Esophagus (tissue), 2 donors: ENCODE results near the gene SSBP3. TPM values are rescaled to one million over a fixed set of nuclear protein-coding genes. Genes with fewer than 3 reads are reported as not detected.

Experiments used
- H3K27ac ChIP-seq, 2 donors: one replicate each; pipeline ENCODE4 v1.5.1; 2013; ENCODE audit warnings: low read depth in 2 of 2, mild to moderate bottlenecking in 2 of 2, inconsistent platforms in 1 of 2, low read length in 1 of 2, moderate library complexity in 1 of 2
- H3K27me3 ChIP-seq, 2 donors: one replicate each; pipeline ENCODE4 v1.6.1; 2013; ENCODE audit warnings: low read length in 2 of 2, control low read depth in 1 of 2, mild to moderate bottlenecking in 1 of 2; ENCODE audit not compliant: insufficient read depth in 2 of 2, control insufficient read depth in 1 of 2
- H3K36me3 ChIP-seq, 2 donors: one replicate each; pipeline ENCODE4 v1.6.1; 2013; ENCODE audit warnings: low read length in 1 of 2; ENCODE audit not compliant: control insufficient read depth in 2 of 2, insufficient read depth in 2 of 2
- H3K4me1 ChIP-seq, 2 donors: one replicate each; pipeline ENCODE4 v1.6.1; 2013; ENCODE audit warnings: low read length in 1 of 2; ENCODE audit not compliant: control insufficient read depth in 2 of 2, insufficient read depth in 2 of 2
- H3K4me3 ChIP-seq, 2 donors: one replicate each; pipeline ENCODE4 v1.5.1; 2013; ENCODE audit warnings: low read length in 2 of 2, mild to moderate bottlenecking in 2 of 2, low read depth in 1 of 2, moderate library complexity in 1 of 2
- H3K9me3 ChIP-seq, 2 donors: one replicate each; pipeline ENCODE4 v1.6.1; 2013; ENCODE audit warnings: mild to moderate bottlenecking in 2 of 2, low read depth in 1 of 2, low read length in 1 of 2, moderate library complexity in 1 of 2; ENCODE audit not compliant: control insufficient read depth in 2 of 2, insufficient read depth in 1 of 2
- WGBS, 2 donors: extraction: QIAGEN DNeasy Blood & Tissue Kit; methylation state at CpG; one replicate each; pipeline ENCODE4 v1.1.7; 2013; 5-methylcytosine and 5-hydroxymethylcytosine counted together
- polyA plus RNA-seq, 2 donors: library from polyadenylated mRNA; stranded (reverse); fragments of 200-250 nt; gene quantifications; one replicate each; pipeline ENCODE4 v1.2.3, GENCODE V29; 2013
- donor health status: healthy with polysubstance abuse.
- donor health status: Bipolar disorder and iron deficiency.

The SSBP3 gene
- polyA plus RNA-seq, 2 donors, result 30.7 to 39.0 TPM

- Histone ChIP-seq H3K27me3 (no peaks in the 10 kb centered on the region), H3K9me3 (no peaks in the 10 kb centered on the region), H3K4me1 (peaks cover 18 to 65% of the 10 kb centered on the region in 2 donors), H3K36me3 (no peaks in the 10 kb centered on the region), H3K27ac (peak overlapping the region; percentile 78 to 84), H3K4me3 (no peak overlapping the region)
- 33 to 43% methylated on average over 12 of the region's 12 CpGs for WGBS, 2 donors
Measured at GRCh38 chr1:54290506-54291184, 115.5 kb downstream of the SSBP3 start.

GRCh38 chr1:54289712-54290233 lies 116.4 kb downstream of the SSBP3 start:
- Histone ChIP-seq H3K9me3 (no peaks in the 10 kb centered on the region), H3K4me3 (no peak overlapping the region), H3K27ac (peak overlapping the region; percentile 78 to 84), H3K36me3 (no peaks in the 10 kb centered on the region), H3K27me3 (no peaks in the 10 kb centered on the region), H3K4me1 (peaks cover 16 to 60% of the 10 kb centered on the region in 2 donors)
- 66 to 71% methylated on average over 5 to 6 of the region's 6 CpGs for WGBS, 2 donors

GRCh38 chr1:54287801-54288211 lies 118.4 kb downstream of the SSBP3 start:
- H3K4me1 ChIP-seq, result peaks cover 13 to 54% of the 10 kb centered on the region in 2 donors

DNA sequence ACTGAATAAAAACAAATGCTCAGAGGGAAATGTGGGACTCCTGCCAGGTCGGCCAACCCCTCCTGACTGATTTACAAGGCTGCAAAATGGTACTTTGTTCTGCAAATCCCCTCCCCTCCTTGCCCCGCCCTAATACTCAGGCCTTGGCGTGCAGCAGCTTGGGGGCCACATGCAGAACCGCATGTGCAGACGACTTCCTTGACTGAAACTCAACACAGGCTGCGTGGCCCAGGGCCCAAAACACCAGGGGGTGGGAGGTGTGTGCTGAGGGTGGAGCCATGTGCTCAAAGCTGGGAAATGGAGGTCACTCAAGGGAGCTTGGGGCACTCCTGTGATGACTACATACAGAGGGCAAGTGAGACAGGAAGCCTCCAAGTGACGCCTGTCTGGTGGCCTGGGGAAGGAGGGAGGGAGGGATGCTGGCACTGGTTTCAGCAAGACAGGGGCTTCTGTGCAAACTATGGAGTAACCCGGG lies 119.0 kb downstream of the SSBP3 start:
- no peaks in the 10 kb centered on the region for H3K27me3 ChIP-seq
- H3K27ac ChIP-seq, result peak overlapping the region; percentile 52 to 86
- no peaks in the 10 kb centered on the region for H3K9me3 ChIP-seq
- no peak overlapping the region for H3K4me3 ChIP-seq
- 9 to 11% methylated on average over 8 of the region's 8 CpGs for WGBS, 2 donors
- H3K36me3 ChIP-seq, result no peaks in the 10 kb centered on the region
- peaks cover 13 to 54% of the 10 kb centered on the region in 2 donors for H3K4me1 ChIP-seq

More at GRCh38 chr1:54287801-54288211, 118.4 kb downstream of the SSBP3 start:
- peak overlapping the region; percentile 52 to 86 for H3K27ac ChIP-seq
- H3K27me3 ChIP-seq, result no peaks in the 10 kb centered on the region
- WGBS, 2 donors, result 59 to 69% methylated on average over 9 of the region's 9 CpGs
- no peaks in the 10 kb centered on the region for H3K36me3 ChIP-seq
- H3K9me3 ChIP-seq, result no peaks in the 10 kb centered on the region
- H3K4me3 ChIP-seq, result no peak overlapping the region

GRCh38 chr1:54285815-54286345 lies 120.3 kb downstream of the SSBP3 start:
- Histone ChIP-seq H3K27me3 (no peaks in the 10 kb centered on the region), H3K36me3 (no peaks in the 10 kb centered on the region), H3K4me1 (peaks cover 9 to 43% of the 10 kb centered on the region in 2 donors), H3K27ac (no peak overlapping the region), H3K4me3 (no peak overlapping the region), H3K9me3 (no peaks in the 10 kb centered on the region)
- WGBS, 2 donors, result 89 to 92% methylated on average over 5 of the region's 5 CpGs

DNA sequence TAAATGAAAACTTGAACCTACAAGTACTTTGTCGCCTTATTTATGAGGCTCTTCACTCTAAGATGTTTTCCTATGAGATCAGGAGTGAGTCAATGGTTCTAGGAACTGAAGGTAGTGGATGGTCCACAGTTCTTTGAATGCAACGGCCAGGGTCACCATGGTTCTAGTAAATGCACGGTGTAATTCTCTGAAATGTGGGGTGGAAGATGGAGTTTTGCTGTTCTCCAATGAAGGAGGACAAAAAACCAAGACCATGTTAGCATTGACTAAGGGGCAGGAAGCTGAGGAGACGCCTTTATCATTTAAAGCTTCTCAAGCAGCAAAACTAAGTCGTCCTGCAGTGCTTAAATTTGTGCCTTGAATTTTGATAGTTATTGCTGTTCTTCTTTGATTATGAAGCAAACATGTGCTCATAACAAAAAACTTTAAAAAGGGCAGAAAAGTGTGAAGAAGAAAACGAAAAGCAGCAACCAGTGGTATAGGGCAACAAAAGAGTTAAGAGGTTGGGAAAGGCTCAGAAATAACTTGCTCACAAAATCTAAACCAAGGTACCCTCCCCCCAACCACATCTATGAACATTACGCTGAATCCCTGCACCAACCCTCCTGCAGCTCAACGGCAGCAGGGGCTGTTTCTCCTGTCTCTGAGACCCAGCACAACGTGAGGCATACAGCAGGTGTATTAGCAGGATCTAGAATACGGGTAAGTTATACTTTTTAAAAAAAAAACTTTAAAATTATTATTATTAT lies 121.2 kb downstream of the SSBP3 start:
- Histone ChIP-seq H3K27ac (peak overlapping the region in 1 of 2 donors; percentile 42), H3K4me3 (no peak overlapping the region), H3K27me3 (no peaks in the 10 kb centered on the region), H3K9me3 (no peaks in the 10 kb centered on the region), H3K4me1 (peaks cover 3 to 39% of the 10 kb centered on the region in 2 donors), H3K36me3 (no peaks in the 10 kb centered on the region)
- WGBS, 2 donors, result 84 to 86% methylated on average over 10 of the region's 10 CpGs

DNA sequence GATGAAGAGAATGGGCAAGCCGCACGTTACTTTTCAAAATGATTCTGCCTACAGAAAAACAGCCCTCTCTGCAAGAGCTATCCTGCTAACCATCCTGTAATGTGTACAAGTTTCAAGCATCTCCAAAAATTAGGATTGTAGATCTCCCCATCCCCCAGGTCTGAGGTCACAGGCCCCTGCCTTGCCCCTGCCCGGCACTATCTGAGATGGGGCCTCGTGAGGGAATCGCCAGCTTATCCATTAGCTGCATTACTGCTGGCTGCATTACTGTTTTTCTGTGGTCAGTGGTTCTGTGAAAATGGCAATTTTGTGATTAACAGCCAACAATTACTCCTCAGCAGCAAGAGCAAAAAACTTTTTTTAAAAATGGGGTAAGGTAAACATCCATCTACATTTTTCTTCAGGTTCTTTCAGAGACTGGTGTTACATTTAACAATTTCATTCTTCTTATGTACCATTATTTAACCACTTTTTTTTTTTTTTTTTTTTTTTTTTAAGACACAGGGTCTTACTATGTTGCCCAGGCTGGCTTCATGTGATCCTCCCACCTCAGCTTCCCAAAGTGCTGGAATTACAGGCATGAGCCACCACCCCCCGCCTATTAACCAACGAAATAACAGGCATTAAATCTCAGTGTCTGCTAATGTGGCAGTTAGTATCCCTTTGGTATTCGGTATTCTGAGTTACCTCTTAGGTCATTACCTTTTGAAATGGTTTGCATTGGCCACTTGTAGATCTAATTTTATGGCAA lies 122.4 kb downstream of the SSBP3 start:
- 92 to 93% methylated on average over 8 of the region's 8 CpGs for WGBS, 2 donors
- Histone ChIP-seq H3K4me3 (no peak overlapping the region), H3K9me3 (no peaks in the 10 kb centered on the region), H3K27me3 (no peaks in the 10 kb centered on the region), H3K36me3 (no peaks in the 10 kb centered on the region), H3K27ac (no peak overlapping the region), H3K4me1 (peaks cover 2 to 34% of the 10 kb centered on the region in 2 donors)

GRCh38 chr1:54282101-54282847 lies 123.9 kb downstream of the SSBP3 start:
- peak overlapping the region in 1 of 2 donors; percentile 17 for H3K27ac ChIP-seq
- H3K4me3 ChIP-seq, result no peak overlapping the region
- no peaks in the 10 kb centered on the region for H3K36me3 ChIP-seq
- H3K27me3 ChIP-seq, result no peaks in the 10 kb centered on the region
- H3K9me3 ChIP-seq, result no peaks in the 10 kb centered on the region
- peaks cover 9 to 29% of the 10 kb centered on the region in 2 donors for H3K4me1 ChIP-seq
- WGBS, 2 donors, result 58 to 64% methylated on average over 16 of the region's 16 CpGs
